LNCaP clone FGC (cell line): ENCODE data around the gene SLC17A9.

Source experiments
- DNase-seq: peaks from one replicate; pipeline ENCODE4 v3.0.0-alpha.2; 2011; ENCODE audit warnings: low read depth
- H3K4me3 ChIP-seq: 2 replicates; pipeline ENCODE4 v1.5.1; 2011; ENCODE audit warnings: mild to moderate bottlenecking, low read depth, low read length, control low read depth
- CTCF ChIP-seq: IDR thresholded peaks from 2 replicates; pipeline ENCODE4 v1.5.1; 2012; ENCODE audit warnings: mild to moderate bottlenecking; ENCODE audit not compliant: control insufficient read depth, insufficient read depth; ENCODE audit errors: extremely low read depth

SLC17A9 gene

GRCh38 chr20:62962221-62962879 lies 9.8 kb downstream of the SLC17A9 start:
- H3K4me3 ChIP-seq: no peak overlapping the region
- TF ChIP-seq CTCF: no peak
- DNase-seq: no peak

GRCh38 chr20:62962891-62963613 lies 10.5 kb downstream of the SLC17A9 start:
- no peak for DNase-seq
- no peak overlapping the region for H3K4me3 ChIP-seq
- TF ChIP-seq CTCF: no peak

GRCh38 chr20:62963614-62964397 lies 11.3 kb downstream of the SLC17A9 start:
- no peak overlapping the region for H3K4me3 ChIP-seq
- no peak for TF ChIP-seq CTCF
- DNase-seq: no peak

- DNase-seq: no peak
- TF ChIP-seq CTCF: no peak
- no peak overlapping the region for H3K4me3 ChIP-seq
Measured at GRCh38 chr20:62964700-62965099, 12.2 kb downstream of the SLC17A9 start.

- no peak for TF ChIP-seq CTCF
- DNase-seq: no peak
- H3K4me3 ChIP-seq: no peak overlapping the region
Measured at GRCh38 chr20:62965363-62965771, 12.9 kb downstream of the SLC17A9 start.

- H3K4me3 ChIP-seq: no peak overlapping the region
- no peak for TF ChIP-seq CTCF
- no peak for DNase-seq
Measured at GRCh38 chr20:62966212-62967148, 14.0 kb downstream of the SLC17A9 start.
